Caki2 (cell line): ENCODE results near the gene SEC61A2. TPM values are rescaled to one million over a fixed set of nuclear protein-coding genes. Genes with fewer than 3 reads are reported as not detected.
"Not testable (repeated sequence)": the region's sequence is repeated elsewhere in the genome, so short reads cannot be mapped to it uniquely, and the experiment has no call there.

Source experiments
- DNase-seq: peaks from one replicate; pipeline ENCODE4 v3.0.0-alpha.2; 2015; ENCODE audit warnings: low read depth
- in situ Hi-C: cut with HindIII; loops from 2 replicates; pipeline ENCODE4 v1.10.0; 2016; ENCODE audit warnings: low sequenced_read_pairs, low pct_unique_long_range_greater_than_20kb, mixed read lengths
- total RNA-seq: library from RNA; depleted of rRNA; stranded (reverse); fragments of >200 nt; shearing (Covaris generic); gene quantifications from 2 replicates; pipeline ENCODE4 v1.2.3, GENCODE V29; 2014; ENCODE audit warnings: low replicate concordance; rRNA removed

The SEC61A2 gene
- total RNA-seq: 12.2 and 13.6 TPM in 2 replicates

GRCh38 chr10:12129222-12130111, at the start of gene SEC61A2:
SEC61A2 (plus strand) TSS chr10:12129677; CDS start chr10:12129788, 111 bp downstream.
- in situ Hi-C loops: no loop called here
- peak; percentile 90 for DNase-seq

GRCh38 chr10:12081470-12081869, 48.0 kb upstream of the SEC61A2 start:
- in situ Hi-C loops: no loop called here
- DNase-seq: no peak

GRCh38 chr10:12081879-12082557, 47.5 kb upstream of the SEC61A2 start:
- peak; percentile 34 for DNase-seq

GRCh38 chr10:12088919-12089318, 40.6 kb upstream of the SEC61A2 start:
- no peak for DNase-seq
- in situ Hi-C loops: no loop called here

More at GRCh38 chr10:12081879-12082557, 47.5 kb upstream of the SEC61A2 start:
- in situ Hi-C loops: no loop called here

- in situ Hi-C loops: no loop called here
- DNase-seq: no peak
These were observed 38.1 kb upstream of the SEC61A2 start for GRCh38 chr10:12091421-12091820.

GRCh38 chr10:12097361-12097760, 32.1 kb upstream of the SEC61A2 start:
- DNase-seq, in situ Hi-C loops: not testable (repeated sequence)

GRCh38 chr10:12097791-12098190, 31.7 kb upstream of the SEC61A2 start:
- in situ Hi-C loops: no loop called here
- peak; percentile 12 for DNase-seq

GRCh38 chr10:12098966-12099365, 30.5 kb upstream of the SEC61A2 start:
- in situ Hi-C loops: no loop called here
- no peak for DNase-seq

- no peak for DNase-seq
- in situ Hi-C loops: no loop called here
These were observed 25.7 kb upstream of the SEC61A2 start for GRCh38 chr10:12103802-12104201.

- in situ Hi-C loops: no loop called here
- DNase-seq: no peak
These were observed 21.7 kb upstream of the SEC61A2 start for GRCh38 chr10:12107781-12108180.

GRCh38 chr10:12109286-12109685, 20.2 kb upstream of the SEC61A2 start:
- in situ Hi-C loops: no loop called here
- DNase-seq: no peak

- in situ Hi-C loops: no loop called here
- DNase-seq: no peak
These were observed 17.9 kb upstream of the SEC61A2 start for GRCh38 chr10:12111528-12111927.

GRCh38 chr10:12113627-12114026, 15.8 kb upstream of the SEC61A2 start:
- in situ Hi-C loops: no loop called here

GRCh38 chr10:12121673-12122072, 7.8 kb upstream of the SEC61A2 start:
- peak; percentile 19 for DNase-seq
- in situ Hi-C loops: no loop called here

More at GRCh38 chr10:12113627-12114026, 15.8 kb upstream of the SEC61A2 start:
- no peak for DNase-seq

- peak; percentile 65 for DNase-seq
- in situ Hi-C loops: no loop called here
These were observed 878 bp downstream of the SEC61A2 start for GRCh38 chr10:12130237-12130872.

GRCh38 chr10:12135631-12136030, 6.2 kb downstream of the SEC61A2 start:
- in situ Hi-C loops: no loop called here
- no peak for DNase-seq

- DNase-seq: no peak
- in situ Hi-C loops: no loop called here
These were observed 10.6 kb downstream of the SEC61A2 start for GRCh38 chr10:12140038-12140437.

- in situ Hi-C loops: no loop called here
These were observed 15.1 kb downstream of the SEC61A2 start for GRCh38 chr10:12144538-12144937.

GRCh38 chr10:12150163-12150562, 20.7 kb downstream of the SEC61A2 start:
- in situ Hi-C loops: no loop called here
- no peak for DNase-seq

More at GRCh38 chr10:12144538-12144937, 15.1 kb downstream of the SEC61A2 start:
- DNase-seq: no peak
